Measurements from ENCODE around the gene ARHGAP23.

DNA sequence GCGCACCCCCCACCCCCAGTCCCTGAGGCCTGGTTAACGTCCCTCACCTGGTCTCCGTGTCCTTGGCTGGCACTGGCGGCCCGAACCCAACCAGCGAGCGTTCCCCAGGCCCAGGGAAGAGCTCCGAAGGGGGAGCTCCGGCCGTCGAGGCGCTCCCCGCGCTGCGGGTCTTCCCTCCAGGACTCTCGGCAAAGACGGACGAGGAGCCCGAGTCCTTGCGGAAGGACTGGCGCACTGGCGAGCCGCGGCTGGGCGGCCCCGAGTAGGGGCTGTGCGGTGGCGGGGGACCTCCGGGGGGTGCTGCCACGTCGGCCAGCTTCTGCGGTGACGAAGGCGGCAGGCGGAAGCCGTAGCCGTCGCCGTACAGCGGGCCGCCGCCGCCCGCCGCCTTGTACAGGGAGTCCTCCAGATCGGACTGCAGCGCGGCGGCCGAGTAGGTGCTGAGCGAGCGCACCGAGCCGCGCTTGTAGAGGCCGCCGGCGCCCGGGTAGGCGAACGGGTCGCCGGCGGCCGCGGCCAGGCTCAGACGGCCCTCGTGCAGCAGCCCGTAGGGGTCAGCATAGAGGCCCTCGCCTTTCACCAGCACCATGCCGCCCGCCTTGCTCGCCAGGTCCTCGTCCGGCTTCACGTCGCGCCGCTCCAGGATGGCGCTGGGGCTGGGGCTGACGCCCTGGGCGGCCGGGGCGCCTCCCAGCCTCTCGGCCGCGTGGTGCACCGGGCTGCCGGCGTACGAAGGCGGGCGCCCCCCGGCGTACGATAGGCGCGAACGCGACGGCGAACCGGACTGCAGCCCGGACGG, 133.4 kb downstream of the ARHGAP23 start:
- TF ChIP-seq CTCF (conservative IDR thresholded peaks at IDR 0.05; ENCODE audit: low read depth in 2 of 2) = peak; percentile 7 to 29; a peak in 2 of 4 replicates
- no peak for TF ChIP-seq JUNB (IDR thresholded peaks at IDR 0.05; ENCODE audit: unreplicated experiment)
- TF ChIP-seq POLR2AphosphoS5 (IDR thresholded peaks at IDR 0.05; ENCODE audit: low read depth) = no peak
- no peak for TF ChIP-seq ZNF114 (CRISPR knock-in tag; IDR thresholded peaks at IDR 0.05)
- TF ChIP-seq EZH2 (IDR thresholded peaks at IDR 0.05; ENCODE audit: low read depth, unreplicated experiment) = peak; percentile 64

Measured in GM23338 (cell line).